ENCODE results near the gene KAZN. TPM values are rescaled to one million over a fixed set of nuclear protein-coding genes. Genes with fewer than 3 reads are reported as not detected.

The KAZN gene
- total and polyA plus RNA-seq, 2 of the 8 experiments (the other 6 are each of a cell fraction or from before 2014, with no cell fraction given) = 3.7 to 11.8 TPM

GRCh38 chr1:14677292-14677971 lies 78.9 kb downstream of the KAZN start (continued):
- TF ChIP-seq CHD2 (IDR thresholded peaks at IDR 0.05; ENCODE audit: low read length) (no peak), EGR1 (IDR thresholded peaks at IDR 0.05; ENCODE audit: borderline replicate concordance, low read depth, low read length) (no peak), CEBPB (IDR thresholded peaks at IDR 0.05; ENCODE audit: low read depth, low read length) (no peak), MAX (IDR thresholded peaks at IDR 0.05) (no peak), CBX8 (IDR thresholded peaks at IDR 0.05; ENCODE audit: borderline replicate concordance, low read depth, low read length) (no peak), E2F6 (IDR thresholded peaks at IDR 0.05) (no peak), EZH2 (IDR thresholded peaks at IDR 0.05; ENCODE audit: low read depth, low read length, severe bottlenecking) (no peak)
